Measurements from ENCODE around the gene MRPL42.
"Not testable (repeated sequence)": the region's sequence is repeated elsewhere in the genome, so short reads cannot be mapped to it uniquely, and the experiment has no call there.

MRPL42 gene

GRCh38 chr12:93447555-93448290 is 19.6 kb upstream of the MRPL42 start:
- DNase-seq (ENCODE audit: low spot score): no peak

DNA sequence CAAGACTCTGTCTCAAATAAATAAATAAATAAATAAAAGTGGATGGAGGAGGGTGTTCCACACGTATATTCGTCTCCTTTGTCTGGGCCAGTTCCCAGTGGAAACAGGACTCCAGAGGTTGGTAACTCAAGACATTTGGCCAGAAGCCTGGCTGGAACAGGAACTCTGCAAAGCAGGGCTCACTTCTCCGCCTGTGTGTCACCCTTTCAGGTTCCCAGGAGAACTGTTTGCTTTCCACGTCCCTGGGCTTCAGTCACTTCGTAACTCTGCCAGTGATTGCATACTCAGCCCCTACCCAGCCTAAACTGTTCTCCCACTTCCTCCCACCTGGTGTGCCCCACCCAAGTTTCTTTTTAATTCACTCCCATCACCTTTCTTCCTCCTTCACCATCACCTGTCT is 18.5 kb upstream of the MRPL42 start:
- no peak for DNase-seq (ENCODE audit: low spot score)

- no peak for DNase-seq (ENCODE audit: low spot score)
Measured at GRCh38 chr12:93449277-93449676, 18.0 kb upstream of the MRPL42 start.

DNA sequence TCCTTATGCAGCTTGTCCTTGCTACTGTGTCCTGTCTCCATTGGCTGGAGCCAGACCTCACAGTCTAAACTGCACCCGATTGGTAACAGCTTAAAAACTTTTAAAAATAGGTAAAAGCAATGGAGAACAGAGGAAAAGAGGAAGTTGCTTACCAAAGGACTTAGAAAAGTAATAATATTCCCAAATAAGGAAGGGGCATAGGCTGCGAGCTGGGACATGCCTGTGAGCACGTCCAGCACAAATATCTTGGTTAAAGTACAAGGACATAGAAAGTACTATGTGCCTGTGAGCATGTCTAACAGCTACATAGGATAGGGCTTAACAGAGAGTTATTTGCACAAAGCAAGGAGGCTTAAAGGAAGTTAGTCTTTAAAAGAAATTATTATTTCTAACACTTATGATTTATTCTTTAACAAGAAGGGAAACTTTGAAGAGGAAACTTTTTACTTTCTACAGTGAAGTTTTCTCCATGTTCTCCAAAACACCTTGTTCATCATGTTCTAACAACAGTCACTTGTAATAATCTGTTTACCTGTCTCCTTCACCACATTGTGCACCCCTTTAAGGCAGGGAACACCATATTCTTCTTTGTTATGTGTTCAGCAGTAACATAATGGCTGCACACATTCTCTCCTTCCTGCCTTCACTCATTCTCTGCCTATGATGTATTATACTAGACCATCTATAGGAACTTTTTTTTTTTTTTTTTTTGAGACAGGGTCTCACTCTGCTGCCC is 15.7 kb upstream of the MRPL42 start:
- DNase-seq (ENCODE audit: low spot score): no peak

DNA sequence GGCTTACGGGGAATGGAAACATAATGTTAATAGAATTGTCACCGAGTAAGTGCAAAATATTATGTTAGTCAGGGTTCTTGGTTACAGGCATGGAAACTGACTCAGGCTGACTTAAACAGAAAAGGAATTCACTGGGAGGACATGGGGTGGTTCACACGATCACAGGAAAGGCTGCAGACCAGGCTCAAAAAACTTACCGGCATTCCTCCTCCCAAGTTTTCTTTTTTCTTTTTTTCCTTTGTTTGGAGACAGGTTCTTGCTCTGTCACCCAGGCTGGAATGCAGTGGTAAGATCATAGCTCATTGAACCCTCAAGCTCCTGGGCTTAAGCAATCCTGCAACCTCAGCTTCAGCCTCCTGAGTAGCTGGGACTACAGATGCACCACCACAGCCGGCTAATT is 13.7 kb upstream of the MRPL42 start:
- peak; percentile 59 for DNase-seq (ENCODE audit: low spot score)

DNA sequence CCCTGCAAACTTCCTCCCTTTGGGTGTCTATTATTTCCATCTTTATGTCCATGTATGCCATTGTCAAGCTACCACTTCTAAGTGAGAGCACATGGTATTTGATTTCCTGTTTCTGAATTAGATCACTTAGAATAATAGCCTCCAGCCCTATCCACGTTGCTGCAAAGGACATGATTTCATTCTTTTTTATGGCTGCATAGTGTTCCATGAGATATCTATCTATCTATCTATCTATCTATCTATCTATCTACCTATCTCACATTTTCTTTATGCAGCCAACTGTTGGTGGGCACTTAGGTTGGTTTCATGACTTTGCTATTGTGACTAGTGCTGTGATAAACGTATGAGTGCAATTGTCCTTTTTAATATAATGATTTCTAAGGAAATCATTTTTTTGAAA is 11.2 kb upstream of the MRPL42 start:
- DNase-seq (ENCODE audit: low spot score): no peak

DNA sequence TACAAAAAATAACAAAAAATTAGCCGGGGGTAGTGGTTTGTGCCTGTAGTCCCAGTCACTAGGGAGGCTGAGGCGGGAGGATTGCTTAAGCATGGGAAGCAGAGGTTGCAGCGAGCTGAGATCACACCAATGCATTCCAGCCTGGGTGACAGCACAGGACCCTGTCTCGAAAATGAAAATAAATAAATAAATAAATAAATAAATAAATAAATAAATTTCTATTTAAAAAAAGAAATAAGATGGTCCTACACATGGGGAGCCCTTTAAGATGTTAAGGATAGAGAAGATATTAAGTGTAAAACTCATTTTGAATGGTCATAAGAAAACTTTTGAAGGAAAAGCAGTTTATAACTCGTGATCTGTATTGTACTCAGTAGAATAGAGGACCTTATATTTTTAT is 8.2 kb upstream of the MRPL42 start:
- DNase-seq (ENCODE audit: low spot score): no peak

DNA sequence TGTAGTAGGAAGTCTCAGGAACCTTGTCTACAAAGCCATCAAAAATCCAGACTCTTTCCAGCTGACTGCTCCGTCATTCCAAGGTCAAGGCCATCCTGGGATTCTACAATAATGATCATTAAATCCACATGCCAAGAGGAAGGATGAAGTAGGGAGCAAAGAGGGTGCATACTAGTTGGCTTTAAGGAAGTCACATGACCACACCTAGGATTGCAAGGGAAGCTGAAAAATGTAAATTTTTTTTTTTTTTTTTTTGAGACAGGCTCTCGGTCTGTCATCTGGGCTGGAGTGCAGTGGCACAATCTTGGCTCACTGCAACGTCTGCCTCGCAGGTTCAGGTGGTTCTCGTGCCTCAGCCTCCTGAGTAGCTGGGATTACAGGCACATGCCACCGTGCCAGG is 7.3 kb upstream of the MRPL42 start:
- DNase-seq (ENCODE audit: low spot score): no peak

- DNase-seq (ENCODE audit: low spot score): no peak
Measured at GRCh38 chr12:93460902-93461301, 6.4 kb upstream of the MRPL42 start.

DNA sequence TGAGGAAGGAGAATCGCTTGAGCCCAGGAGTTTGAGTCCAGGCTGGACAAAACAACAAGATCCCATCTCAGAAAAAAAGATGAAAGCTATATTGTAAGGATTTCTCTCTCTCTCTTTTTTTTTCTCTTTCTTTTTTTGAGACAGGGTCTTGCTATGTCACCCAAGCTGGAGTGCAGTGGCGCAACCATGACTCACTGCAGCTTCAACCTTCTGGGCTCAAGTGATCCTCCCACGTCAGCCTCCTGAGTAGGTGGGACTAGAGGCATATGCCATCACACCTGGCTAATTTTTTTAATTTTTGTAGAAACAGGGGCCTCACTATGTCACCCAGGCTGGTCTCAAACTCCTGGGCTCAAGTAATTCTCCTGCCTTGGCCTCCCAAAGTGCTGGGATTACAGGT is 5.8 kb upstream of the MRPL42 start:
- no peak for DNase-seq (ENCODE audit: low spot score)

- no peak for DNase-seq (ENCODE audit: low spot score)
Measured at GRCh38 chr12:93465841-93466240, 1.5 kb upstream of the MRPL42 start.

DNA sequence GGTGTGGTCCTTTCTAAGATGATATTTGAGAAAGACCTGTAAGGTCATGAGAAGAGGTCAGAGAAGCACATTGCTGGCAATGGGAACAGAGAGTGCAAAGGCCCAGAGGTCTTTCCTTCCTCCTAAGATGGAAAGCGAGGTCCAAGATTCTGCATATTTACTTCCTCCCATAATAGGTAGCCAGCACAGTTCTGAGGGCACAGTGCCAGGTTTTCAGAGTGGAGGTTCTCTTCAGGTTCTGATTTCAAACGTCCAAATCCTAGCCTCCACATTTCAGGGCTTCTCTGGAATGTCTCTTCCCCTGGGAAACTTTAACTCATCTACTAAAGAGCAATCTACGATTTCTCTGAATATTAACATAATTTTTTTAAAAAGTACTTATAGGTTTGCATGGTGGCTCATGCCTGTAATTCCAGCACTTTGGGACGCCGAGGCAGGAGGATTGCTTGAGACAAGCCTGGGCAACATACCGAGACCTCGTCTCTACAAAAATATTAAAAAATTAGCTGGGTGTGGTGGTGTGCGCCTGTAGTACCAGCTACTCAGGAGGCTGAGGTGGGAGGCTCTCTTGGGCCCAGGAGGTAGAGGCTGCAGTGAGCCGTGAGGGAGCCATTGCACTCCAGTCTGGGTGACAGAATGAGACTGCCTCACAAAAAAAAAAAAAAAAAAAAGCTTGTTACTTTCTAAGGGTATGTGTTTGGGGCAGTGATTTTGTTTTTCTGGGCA is 526 bp upstream of the MRPL42 start:
- no peak for DNase-seq (ENCODE audit: low spot score)

DNA sequence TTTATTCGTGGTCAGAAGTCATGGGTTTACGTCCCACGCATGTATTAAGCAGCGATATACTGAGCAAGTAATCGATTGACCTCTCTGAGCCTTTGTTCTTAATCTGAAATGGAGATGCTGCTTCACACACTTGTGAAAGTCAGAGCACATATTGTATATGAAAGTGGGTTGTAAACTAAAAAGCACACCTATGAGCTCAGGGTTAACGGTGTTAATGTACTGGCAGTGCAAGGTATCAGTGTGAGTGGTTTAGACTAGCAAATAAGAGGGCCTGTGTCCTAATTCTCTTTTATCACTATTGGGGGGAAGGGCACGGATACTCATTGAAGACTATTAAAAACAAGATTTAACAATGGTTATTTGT is 676 bp downstream of the MRPL42 start:
- no peak for DNase-seq (ENCODE audit: low spot score)

DNA sequence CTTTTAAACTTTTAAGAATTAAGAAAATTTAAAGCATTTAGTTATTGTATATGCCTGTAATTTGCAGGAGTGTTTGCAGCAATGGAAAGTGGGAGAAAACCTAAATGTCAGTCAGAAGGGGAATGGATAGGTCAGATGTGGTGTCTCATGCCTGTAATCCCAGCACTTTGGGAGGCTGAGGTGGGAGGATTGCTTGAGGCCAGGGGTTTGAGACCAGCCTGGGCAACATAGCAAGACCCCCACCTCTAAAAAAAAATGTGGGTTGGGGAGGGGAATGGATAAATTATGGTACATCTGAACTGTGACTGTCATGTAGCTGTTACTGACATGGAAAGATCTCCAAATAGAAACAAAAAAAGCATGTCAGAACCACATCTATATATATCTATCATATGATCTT is 2.1 kb downstream of the MRPL42 start:
- DNase-seq (ENCODE audit: low spot score): no peak

- no peak for DNase-seq (ENCODE audit: low spot score)
Measured at GRCh38 chr12:93476555-93476954, 9.2 kb downstream of the MRPL42 start.

DNA sequence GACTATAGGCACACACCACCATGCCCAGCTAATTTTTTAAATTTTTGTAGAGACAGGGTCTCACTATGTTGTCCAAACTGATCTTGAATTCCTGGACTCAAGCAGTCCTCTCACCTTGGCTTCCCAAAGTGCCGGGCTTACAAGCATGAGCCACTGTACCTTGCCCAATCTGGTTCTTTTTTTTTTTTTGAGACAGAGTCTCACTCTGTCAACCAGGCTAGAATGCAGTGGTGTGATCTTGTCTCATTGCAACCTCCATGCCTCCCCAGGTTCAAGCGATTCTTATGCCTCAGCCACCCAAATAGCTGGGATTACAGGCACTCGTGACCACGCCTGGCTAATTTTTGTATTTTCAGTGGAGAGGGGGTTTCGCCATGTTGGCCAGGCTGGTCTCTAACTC is 15.4 kb downstream of the MRPL42 start:
- DNase-seq (ENCODE audit: low spot score): no peak

DNA sequence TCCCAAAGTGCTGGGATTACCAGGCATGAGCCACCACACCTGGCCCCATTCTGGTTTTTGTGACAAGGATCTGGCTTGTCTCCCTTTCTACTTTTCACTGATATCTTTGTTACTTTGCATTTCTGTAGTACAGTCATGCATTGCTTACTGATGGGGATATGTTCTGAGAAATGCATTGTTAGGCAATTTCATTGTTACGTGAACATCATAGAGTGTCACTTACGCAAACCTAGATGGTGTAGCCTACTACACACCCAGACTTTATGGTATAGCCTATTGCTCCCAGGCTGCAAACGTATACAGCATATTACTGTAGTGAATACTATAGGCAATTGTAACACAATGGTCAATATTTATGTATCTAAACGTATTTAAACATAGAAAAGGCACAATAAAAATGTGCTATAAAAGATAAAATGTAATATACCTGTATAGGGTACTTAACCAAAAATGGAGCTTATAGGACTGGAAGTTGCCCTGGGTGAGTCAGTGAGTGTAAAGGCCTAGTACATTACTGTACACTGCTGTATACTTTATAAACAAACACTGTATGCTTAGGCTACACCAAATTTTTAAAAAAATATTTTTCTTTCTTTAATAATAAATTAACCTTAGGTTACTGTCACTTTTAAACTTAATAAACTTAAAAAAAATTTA is 16.0 kb downstream of the MRPL42 start:
- no peak for DNase-seq (ENCODE audit: low spot score)

- no peak for DNase-seq (ENCODE audit: low spot score)
Measured at GRCh38 chr12:93484315-93484981, 17.1 kb downstream of the MRPL42 start.

DNA sequence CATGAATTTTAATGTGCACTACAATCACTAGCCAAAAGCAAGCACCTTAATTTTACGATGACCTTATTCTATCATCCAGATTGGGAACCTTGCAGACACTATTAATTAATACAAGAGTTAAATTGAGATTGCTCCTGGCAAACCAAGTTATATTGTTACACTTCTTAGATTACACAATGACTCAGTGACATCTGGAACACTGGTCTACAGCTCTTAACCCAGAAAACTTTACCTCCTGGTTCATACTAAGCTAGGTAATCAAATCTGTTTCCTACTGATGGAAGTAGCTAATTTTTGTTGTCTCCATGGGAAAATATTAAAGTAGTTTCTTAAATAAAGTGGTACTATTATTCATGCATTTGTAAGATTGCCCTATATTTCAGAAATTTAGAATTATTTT is 25.5 kb downstream of the MRPL42 start:
- not testable (repeated sequence) for DNase-seq (ENCODE audit: low spot score)

DNA sequence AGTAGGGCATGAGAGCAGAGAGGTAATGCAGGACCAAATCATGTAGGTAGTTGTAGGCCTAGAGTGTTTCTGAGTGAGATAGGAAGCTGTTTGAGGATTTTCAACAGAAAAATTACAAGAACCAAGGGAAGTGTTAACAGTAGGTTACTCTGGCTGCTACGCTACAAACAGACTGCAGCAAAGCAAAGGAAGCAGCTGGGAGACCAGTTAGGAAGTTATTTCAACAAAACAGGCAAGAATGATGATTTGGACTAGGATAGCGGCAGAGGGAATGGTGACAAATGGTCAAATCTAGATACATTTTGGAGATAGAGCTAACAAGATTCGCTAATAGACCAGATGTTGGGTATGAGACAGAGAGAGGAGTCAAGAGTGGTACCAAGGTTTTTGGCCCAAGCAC is 26.8 kb downstream of the MRPL42 start:
- no peak for DNase-seq (ENCODE audit: low spot score)

- DNase-seq (ENCODE audit: low spot score): no peak
Measured at GRCh38 chr12:93497456-93497855, 30.1 kb downstream of the MRPL42 start.

DNA sequence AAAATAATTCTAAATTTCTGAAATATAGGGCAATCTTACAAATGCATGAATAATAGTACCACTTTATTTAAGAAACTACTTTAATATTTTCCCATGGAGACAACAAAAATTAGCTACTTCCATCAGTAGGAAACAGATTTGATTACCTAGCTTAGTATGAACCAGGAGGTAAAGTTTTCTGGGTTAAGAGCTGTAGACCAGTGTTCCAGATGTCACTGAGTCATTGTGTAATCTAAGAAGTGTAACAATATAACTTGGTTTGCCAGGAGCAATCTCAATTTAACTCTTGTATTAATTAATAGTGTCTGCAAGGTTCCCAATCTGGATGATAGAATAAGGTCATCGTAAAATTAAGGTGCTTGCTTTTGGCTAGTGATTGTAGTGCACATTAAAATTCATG is 31.5 kb downstream of the MRPL42 start:
- DNase-seq (ENCODE audit: low spot score): not testable (repeated sequence)

Measured in AG08396 (cell line).